GM21528 (cell line): ENCODE data around the gene DELE1.

Source experiments
- ATAC-seq: cut with Tn5 transposase; IDR thresholded peaks from one replicate; pipeline ENCODE4 v1.9.1; 2021; ENCODE audit warnings: mild to moderate bottlenecking, moderate library complexity; ENCODE audit not compliant: unreplicated experiment, low FRiP score

Gene DELE1

DNA sequence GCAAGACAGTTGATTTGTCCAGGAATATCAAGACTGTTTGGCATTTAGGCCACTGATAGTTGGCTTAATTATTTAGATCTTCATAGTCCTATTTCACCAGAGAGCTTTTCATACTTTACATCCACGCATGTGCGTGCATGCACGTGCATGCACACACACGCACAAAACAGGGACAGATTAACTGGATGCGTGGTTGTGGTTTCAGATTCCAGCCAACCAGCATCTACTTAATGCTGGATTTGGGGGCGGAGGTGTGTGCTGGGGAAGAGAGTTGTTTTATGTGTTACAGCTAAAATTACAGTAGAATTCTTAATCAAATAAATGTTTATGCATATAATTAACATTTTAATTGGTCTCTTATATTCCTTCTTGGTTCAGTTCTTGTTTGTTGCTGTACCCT lies 52.5 kb downstream of the DELE1 start:
- no peak for ATAC-seq

DNA sequence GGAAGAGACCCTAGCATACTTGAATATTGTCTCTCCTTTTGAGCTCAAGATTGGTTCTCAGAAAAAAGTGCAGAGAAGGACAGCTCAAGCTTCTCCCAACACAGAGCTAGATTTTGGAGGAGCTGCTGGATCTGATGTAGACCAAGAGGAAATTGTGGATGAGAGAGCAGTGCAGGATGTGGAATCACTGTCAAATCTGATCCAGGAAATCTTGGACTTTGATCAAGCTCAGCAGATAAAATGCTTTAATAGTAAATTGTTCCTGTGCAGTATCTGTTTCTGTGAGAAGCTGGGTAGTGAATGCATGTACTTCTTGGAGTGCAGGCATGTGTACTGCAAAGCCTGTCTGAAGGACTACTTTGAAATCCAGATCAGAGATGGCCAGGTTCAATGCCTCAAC lies 54.7 kb downstream of the DELE1 start:
- ATAC-seq = no peak

- ATAC-seq = no peak
Observed at GRCh38 chr5:141982626-141983025, 59.0 kb downstream of the DELE1 start.

GRCh38 chr5:141986072-141986471 lies 62.4 kb downstream of the DELE1 start:
- ATAC-seq = no peak

DNA sequence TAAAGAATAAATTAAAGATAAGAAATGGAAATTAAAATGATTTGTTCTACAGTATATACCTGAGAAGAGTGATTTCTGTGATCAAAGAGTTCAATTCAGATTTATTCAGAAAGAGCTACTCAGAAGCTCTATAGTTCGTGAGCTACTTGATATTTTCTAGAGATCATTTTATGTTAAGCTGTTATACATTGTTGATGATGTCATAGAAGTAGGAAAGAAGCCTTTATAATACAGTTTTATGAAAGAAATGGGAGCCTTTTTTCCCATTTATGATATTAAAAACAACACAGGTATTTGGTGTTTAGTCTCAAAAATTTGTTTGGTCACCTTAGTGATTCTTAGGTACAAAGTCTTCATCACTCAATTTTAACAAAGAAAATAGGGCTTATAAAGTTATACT lies 66.0 kb downstream of the DELE1 start:
- no peak for ATAC-seq
